HG03045 (cell line): ENCODE measurements around the gene OR52A1.

Experiments
- ATAC-seq: cut with Tn5 transposase; IDR thresholded peaks from one replicate; pipeline ENCODE4 v1.9.1; 2021; ENCODE audit warnings: mild to moderate bottlenecking, moderate library complexity; ENCODE audit not compliant: unreplicated experiment

OR52A1 gene

DNA sequence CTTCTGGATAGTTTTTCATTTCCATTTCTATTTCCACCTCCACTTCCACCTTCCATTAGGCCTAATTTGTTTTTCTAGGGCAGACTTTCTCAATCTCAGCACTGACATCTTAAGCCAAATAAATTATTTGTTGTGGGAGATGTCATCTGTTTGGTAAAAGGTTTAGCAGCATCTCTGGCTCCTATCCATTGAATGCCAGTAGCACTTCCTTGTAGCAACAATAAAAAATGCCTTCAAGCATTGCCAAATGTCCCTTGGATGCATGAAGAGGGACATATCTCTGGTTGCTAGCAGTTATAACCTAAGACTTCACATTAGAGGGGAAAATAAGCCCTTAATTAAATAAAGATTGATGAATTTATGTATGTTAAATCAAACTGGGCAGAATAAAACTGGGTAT, 18.3 kb downstream of the OR52A1 start:
- no peak for ATAC-seq

DNA sequence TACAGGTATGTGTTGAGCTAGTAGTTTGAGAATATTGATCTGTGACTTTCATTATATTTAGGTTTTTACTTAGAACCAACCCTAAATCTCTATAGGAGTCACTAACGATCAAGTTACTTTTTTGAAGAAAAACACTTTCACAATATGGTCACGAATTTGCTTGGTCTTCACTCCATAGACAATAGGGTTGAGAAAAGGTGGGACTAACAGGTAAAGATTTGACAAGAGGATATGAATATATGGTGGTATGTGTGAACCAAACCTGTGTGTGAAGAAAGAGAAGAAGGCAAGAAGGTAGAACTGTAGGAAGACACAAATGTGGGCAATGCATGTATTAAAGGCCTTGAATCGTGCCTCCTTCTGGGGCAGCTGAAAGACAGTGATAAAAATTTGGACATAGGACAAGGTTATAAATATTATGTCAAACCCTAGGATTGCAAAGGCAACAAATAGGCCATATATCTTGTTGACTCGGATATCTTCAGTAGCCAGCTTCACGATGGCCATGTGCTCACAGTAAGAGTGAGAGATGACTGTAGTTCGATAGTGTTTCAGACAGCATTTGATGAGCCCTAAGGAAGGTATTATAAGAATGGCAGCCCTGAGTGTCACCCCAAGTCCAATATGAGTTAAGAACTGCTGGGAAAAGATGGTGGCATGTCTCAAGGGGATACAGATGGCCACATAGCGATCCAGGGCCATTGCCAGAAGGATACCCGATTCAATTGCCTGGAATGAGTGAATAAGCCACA, 22.8 kb downstream of the OR52A1 start:
- no peak for ATAC-seq

DNA sequence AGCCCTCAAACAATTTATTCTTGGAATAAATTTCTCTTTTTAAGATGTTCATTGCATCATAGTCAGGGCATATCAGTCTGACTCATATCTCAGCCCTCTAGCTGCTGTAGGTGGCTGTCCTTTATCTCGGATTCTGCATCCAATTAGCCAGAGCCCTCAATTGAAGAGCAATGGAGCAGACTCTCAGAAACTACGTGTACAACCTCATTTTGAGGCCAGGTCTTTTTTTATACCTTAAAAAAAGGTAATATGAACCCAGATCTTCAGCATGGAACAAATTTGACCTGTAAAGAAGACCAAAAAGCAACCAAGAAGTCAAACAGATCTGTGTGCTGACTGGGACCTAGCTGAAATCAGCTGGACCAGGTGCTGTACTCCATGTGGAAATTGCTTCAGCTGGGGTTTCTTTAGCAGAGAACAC, 25.1 kb downstream of the OR52A1 start:
- no peak for ATAC-seq

DNA sequence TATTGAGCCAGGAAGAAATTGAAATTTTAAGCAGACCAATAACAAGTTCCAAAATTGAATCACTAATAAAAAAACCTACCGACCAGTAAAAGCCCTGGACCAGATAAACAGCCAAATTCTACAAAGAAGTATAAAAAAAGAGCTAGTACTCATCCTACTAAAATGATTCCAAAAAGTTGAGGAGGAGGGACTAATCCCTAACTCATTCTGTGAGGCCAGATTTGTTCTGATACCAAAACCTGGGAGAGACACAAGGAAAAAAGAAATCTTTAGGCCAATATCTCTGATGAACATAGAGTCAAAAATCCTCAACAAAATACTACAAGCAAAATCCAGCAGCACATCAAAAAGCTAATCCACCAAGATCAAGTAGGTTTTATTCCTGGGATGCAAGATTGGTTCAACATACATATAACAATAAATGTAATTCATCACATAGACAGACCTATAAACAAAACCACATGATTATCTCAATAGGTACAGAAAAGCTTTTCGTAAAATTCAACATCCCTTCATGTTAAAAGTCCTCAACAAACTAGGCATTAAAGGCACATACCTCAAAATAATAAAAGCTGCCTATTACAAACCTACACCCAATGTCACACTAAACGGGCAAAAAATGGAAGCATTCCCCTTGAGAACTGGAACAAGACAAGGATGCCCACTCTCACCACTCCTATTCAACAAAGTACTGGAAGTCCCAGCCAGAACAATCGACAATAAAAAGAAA, 29.5 kb downstream of the OR52A1 start:
- ATAC-seq = no peak

DNA sequence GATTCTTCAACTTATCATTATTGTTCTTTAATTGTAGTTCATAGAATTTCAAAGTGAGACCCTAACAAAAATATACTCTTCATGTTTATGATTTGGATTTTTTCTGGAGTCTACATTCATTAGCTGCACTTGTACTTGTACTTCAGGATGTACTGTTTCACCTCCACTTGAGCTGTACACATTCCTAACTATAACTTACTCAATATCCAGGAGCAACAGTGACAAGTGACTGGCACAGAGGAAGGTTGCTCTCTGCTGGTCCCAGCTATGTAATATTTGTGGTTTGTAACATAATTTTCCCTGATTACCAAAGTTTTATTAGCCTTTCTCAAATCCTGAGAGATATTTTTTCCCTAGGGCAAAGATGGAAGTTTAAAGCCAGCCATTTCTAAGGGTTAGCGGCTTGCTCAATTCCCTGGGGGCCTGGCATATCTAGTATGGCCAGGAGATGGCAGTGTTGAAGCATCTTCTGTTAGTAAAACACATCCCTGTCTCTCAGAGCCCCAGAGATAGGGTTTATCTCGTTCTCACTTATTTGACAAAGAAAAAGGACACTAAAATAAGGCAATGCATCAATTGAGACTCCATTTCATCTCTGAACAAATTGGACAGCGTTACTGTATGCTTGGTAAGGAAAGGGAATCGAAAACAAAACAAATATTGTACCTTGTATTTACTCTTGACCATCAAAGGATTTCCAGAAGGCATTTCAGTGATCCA, 30.6 kb downstream of the OR52A1 start:
- no peak for ATAC-seq

DNA sequence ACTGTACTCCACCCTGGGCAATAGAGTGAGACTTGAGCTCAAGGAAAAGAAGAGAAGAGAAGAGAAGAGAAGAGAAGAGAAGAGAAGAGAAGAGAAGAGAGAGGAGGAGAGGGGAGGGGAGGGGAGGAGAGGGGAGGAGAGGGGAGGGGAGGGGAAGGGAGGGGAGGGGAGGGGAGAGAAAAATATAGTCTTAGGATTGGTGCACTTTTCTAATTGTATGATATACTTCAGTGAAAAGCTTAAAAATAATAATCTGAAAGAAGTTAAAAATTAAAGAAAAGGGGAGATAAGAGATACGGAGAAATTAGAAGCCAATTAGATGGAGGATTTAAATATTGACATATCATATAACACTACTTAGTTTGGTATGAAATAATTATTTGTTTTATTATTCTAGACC, 35.7 kb downstream of the OR52A1 start:
- ATAC-seq = no peak

DNA sequence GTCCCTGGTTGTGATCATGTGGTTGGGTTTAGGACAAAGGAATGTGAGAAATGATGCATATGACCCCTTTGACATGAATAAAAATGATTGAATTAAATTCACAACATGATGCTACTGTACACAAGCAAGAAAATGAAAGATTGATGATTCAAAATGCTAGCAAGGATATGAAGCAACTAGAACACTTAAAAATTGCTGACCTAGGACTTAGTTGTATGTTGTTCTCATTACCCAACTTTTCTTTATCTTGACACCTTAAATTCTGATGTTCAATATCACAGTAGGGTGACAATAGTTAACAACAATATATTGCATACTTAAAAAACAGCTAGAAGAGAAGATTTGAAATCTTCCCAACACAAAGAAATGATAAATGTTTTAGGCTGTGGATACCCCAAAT, 37.0 kb downstream of the OR52A1 start:
- no peak for ATAC-seq

DNA sequence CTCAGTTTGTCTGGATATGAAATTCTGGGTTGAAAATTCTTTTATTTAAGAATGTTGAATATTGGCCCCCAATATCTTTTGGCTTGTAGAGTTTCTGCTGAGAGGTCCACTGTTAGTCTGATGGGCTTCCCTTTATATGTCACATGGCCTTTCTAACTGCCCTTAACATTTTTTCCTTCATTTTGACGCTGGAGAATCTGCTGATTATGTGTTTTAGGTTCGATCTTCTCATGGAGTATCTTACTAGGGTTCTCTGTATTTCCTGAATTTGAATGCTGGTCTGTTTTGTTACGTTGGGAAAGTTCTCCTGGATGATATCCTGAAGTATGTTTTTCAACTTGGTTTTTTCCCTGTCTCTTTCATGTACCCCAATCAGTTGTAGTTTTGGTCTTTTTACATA, 39.2 kb downstream of the OR52A1 start:
- no peak for ATAC-seq

DNA sequence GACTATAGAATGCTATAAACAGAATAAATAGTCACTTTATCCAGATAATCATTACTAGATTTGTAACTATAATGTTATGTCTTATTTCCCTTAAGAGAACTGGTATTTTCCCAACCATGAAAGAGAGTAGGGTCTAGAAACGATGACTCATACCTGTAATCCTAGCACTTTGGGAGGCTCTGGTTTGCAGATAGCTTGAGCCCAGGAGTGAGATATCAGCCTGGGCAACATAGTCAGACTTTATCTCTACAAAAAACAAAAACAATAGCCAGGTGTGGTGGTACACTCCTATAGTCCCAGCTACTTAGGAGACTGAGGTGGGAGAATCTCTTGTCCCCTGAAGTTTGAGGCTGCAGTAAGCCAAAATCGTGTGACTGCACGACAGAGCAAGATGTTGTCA, 47.3 kb downstream of the OR52A1 start:
- ATAC-seq = no peak

DNA sequence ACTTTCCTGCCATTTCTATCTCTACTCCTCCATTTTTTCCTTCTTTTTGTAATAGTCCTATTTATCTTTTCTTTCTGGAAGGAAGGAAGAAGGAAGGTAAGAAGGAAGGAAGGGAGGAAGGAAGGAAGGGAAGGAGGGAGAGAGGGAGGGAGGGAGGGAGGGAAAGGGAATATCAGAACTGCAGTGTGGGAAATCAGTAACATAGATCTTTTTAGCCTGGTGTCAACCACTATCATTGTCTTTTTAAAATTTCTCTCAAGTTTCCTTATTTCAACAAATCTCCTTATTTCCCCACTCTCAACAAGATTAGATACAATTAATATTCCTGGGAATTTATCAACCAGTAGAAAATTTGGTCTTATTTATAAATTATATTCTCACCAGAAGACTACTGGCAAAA, 51.5 kb downstream of the OR52A1 start:
- no peak for ATAC-seq

DNA sequence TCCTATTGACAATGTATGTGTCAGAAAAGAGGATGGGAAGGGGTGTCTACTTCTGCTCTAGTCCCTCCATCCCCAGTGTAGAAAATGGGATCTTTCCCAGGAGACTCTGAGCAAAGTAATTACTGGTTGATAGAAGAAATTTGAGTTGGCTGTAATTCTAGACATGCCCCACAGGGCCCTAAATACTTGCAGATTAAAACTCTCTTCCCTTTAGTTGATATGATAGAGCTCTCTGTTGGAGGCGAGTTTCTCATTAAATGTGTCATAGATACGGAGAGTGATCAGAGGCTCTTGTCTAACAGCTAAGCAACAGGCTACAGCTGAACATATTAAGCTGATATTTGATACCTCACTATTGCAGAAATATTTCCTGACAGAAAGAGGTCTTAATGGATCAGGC, 52.3 kb downstream of the OR52A1 start:
- no peak for ATAC-seq

DNA sequence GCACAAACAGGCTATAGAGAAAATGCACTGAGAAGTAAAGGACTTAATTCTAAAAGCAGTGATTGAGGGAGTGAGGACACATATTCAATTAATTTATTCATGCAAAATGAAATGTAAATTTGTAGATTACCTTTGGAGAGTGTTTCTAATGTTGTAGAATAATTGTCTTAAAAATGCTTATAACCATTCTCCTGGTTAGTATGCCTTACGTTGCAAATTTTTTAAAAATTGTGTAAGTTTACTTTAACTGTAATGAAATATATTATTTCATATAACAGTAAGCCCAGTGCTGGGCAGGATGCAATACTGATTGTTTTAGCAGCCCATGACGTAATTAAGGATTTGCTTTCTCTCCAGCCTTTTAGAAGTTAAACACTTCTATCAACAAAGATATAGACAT, 58.5 kb downstream of the OR52A1 start:
- ATAC-seq = no peak
